CD14-positive monocyte (primary cell): Measurements from ENCODE around the gene RNF223. TPM values are rescaled to one million over a fixed set of nuclear protein-coding genes. Genes with fewer than 3 reads are reported as not detected.

Source experiments
- DNase-seq, 3 donors: peaks; one replicate each; pipeline ENCODE4 v3.0.0-alpha.2; 2011 to 2022
- H2AFZ ChIP-seq: 2 replicates; pipeline ENCODE4 v1.6.0; 2012; ENCODE audit warnings: mild to moderate bottlenecking, low read depth, low read length, inconsistent platforms; ENCODE audit not compliant: insufficient read depth, poor library complexity, severe bottlenecking
- H3K27ac ChIP-seq, 2 donors: 1 replicate in 1 of 2; 2 replicates in 1 of 2; pipeline ENCODE4 v1.5.1; 2012 to 2013; ENCODE audit warnings: low read length in 2 of 2, control low read depth in 1 of 2, inconsistent platforms in 1 of 2, low read depth in 1 of 2, mild to moderate bottlenecking in 1 of 2
- H3K27me3 ChIP-seq, 2 donors: one replicate each; pipeline versions ENCODE4 v1.6.0 to v1.6.1; 2011 to 2013; ENCODE audit warnings: low read length in 2 of 2; ENCODE audit not compliant: control insufficient read depth in 2 of 2, insufficient read depth in 2 of 2
- H3K36me3 ChIP-seq, 2 donors: replicated peaks in 1 of 2; 1 replicate in 1 of 2; 2 replicates in 1 of 2; pipeline versions ENCODE4 v1.5.1 to v1.6.1; 2012 to 2013; ENCODE audit warnings: low read length in 2 of 2, control low read depth in 1 of 2, inconsistent platforms in 1 of 2, mild to moderate bottlenecking in 1 of 2; ENCODE audit not compliant: insufficient read depth in 2 of 2, control insufficient read depth in 1 of 2
- H3K4me1 ChIP-seq, 2 donors: 1 replicate in 1 of 2; 2 replicates in 1 of 2; pipeline versions ENCODE4 v1.5.1 to v1.6.1; 2012 to 2013; ENCODE audit warnings: low read length in 2 of 2, control low read depth in 1 of 2, inconsistent platforms in 1 of 2, mild to moderate bottlenecking in 1 of 2, moderate library complexity in 1 of 2; ENCODE audit not compliant: insufficient read depth in 2 of 2, control insufficient read depth in 1 of 2
- H3K4me2 ChIP-seq: replicated peaks from 2 replicates; pipeline ENCODE3; 2012; ENCODE audit warnings: low read length, moderate library complexity, mild to moderate bottlenecking; ENCODE audit not compliant: poor library complexity, severe bottlenecking; ENCODE audit errors: extremely low read depth
- H3K4me3 ChIP-seq, 3 experiments: fragments of 200-600 bp in 1 of 3; sonication (generic) in 1 of 3; replicated peaks in 1 of 3; 1 replicate in 2 of 3; 2 replicates in 1 of 3; pipeline ENCODE4 v1.5.1; 2011 to 2013; ENCODE audit warnings: low read length in 3 of 3, mild to moderate bottlenecking in 3 of 3, control low read depth in 2 of 3, low read depth in 2 of 3, inconsistent platforms in 1 of 3, moderate library complexity in 1 of 3
- H3K79me2 ChIP-seq: 2 replicates; pipeline ENCODE4 v1.6.0; 2012; ENCODE audit warnings: mild to moderate bottlenecking, control low read depth, inconsistent platforms, low read length, moderate library complexity; ENCODE audit not compliant: insufficient read depth
- H3K9ac ChIP-seq: 2 replicates; pipeline ENCODE4 v1.6.0; 2017; ENCODE audit warnings: low read length, mild to moderate bottlenecking; ENCODE audit not compliant: insufficient read depth, poor library complexity, severe bottlenecking
- H3K9me3 ChIP-seq, 2 donors: replicated peaks in 1 of 2; 1 replicate in 1 of 2; 2 replicates in 1 of 2; pipeline versions ENCODE4 v1.5.1 to v1.6.1; 2012 to 2013; ENCODE audit warnings: low read length in 2 of 2, control low read depth in 1 of 2; ENCODE audit not compliant: control insufficient read depth in 1 of 2, insufficient read depth in 1 of 2
- H4K20me1 ChIP-seq: 2 replicates; pipeline ENCODE4 v1.6.0; 2012; ENCODE audit warnings: mild to moderate bottlenecking, low read length, control low read depth, moderate library complexity; ENCODE audit not compliant: insufficient read depth
- H3K27ac Mint-ChIP-seq, 7 donors: one replicate each; pipeline ENCODE4 v1.8.0; 2020; ENCODE audit warnings: mild to moderate bottlenecking in 7 of 7, mixed read lengths in 7 of 7, moderate library complexity in 6 of 7, inconsistent platforms in 2 of 7
- H3K27me3 Mint-ChIP-seq, 3 donors: one replicate each; pipeline ENCODE4 v1.8.0; 2021 to 2022; ENCODE audit warnings: low read depth in 3 of 3, mild to moderate bottlenecking in 3 of 3, mixed read lengths in 3 of 3, moderate library complexity in 3 of 3, inconsistent platforms in 1 of 3
- H3K36me3 Mint-ChIP-seq, 2 donors: one replicate each; pipeline ENCODE4 v1.8.0; 2020; ENCODE audit warnings: mixed read lengths in 2 of 2, inconsistent platforms in 1 of 2, mild to moderate bottlenecking in 1 of 2
- H3K4me1 Mint-ChIP-seq: one replicate; pipeline ENCODE4 v1.8.0; 2020; ENCODE audit warnings: mild to moderate bottlenecking, mixed read lengths
- H3K4me3 Mint-ChIP-seq, 2 donors: one replicate each; pipeline ENCODE4 v1.8.0; 2020; ENCODE audit warnings: mild to moderate bottlenecking in 2 of 2, mixed read lengths in 2 of 2, moderate library complexity in 1 of 2
- H3K9me3 Mint-ChIP-seq, 7 donors: one replicate each; pipeline ENCODE4 v1.8.0; 2020 to 2022; ENCODE audit warnings: mixed read lengths in 7 of 7, mild to moderate bottlenecking in 6 of 7, moderate library complexity in 6 of 7, inconsistent platforms in 2 of 7
- WGBS: methylation state at CpG from one replicate; pipeline ENCODE4 v1.1.5; 2013; ENCODE audit warnings: missing lambda C conversion rate; ENCODE audit not compliant: insufficient coverage; 5-methylcytosine and 5-hydroxymethylcytosine counted together
- intact Hi-C, 2 donors: fragments of 100-400 bp; cut with micrococcal nuclease; formaldehyde crosslinking; loops; one replicate each; pipeline versions ENCODE4 v1.15.0 to v1.15.1; 2023
- polyA plus RNA-seq, 3 donors: library from polyadenylated mRNA; depleted of rRNA in 1 of 3; unstranded in 2 of 3; stranded (reverse) in 1 of 3; fragments of 300-500 nt in 2 of 3; fragments of >200 nt in 1 of 3; fragmentation: Illumina TruSeq in 2 of 3; gene quantifications; 1 replicate in 2 of 3; 2 replicates in 1 of 3; pipeline ENCODE4 v1.2.3, GENCODE V29; 2012 to 2021
- TF ChIP-seq, protein P1 (sequence below): fragments of 200-600 bp; IDR thresholded peaks from one replicate; pipeline ENCODE4 v1.8.0; 2022; ENCODE audit warnings: antibody characterized with exemption, mild to moderate bottlenecking

RNF223 gene
- polyA plus RNA-seq, 3 donors, result not detected

DNA sequence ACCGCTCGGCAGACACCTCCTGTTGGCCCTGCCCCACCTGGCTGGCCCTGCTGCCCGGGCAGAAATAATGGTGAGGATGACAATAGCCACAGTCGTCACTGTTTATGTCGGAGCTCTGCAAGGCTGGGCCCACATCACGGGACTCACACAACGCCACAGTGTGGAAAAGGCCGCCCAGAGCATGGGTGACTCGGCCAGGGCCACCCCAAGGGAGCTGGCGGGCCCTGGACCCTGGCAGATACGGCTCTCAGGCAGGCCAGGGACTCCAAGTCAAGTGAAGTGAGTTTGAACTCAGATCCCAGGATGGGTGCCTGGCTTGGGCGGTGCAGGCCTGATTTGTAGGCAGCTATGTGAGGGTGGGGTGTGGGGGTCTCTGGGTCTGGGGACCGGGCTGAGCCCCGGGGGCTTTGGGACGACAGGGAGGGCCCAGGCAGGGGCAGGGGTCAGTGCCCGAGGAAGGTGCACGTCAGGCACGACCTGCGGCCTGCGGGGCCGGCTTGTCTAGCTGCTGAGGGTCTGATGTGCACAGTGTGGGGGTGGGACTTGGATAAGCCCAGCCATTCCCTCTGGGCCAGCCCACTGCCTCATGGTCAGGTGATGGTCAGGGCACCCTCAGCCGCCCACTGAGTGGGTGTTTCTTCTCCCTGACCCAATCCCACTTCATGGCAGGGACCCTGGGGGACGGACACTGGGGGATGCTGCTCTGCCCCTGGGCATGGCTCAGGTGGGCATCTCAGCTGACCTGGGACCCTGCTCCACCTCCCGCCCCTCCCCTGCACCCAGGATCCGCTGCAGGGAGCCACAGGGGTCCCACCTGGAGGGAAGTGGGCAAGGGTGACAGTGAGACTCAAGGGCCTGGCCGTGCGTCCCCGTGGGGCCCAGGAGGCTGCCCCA lies 1.0 kb downstream of the RNF223 start:
- peaks cover 3% of the 10 kb centered on the region for H3K4me1 Mint-ChIP-seq
- WGBS, result 91% methylated on average over 20 of the region's 28 CpGs
- Histone ChIP-seq H4K20me1 (no peaks in the 10 kb centered on the region), H3K9ac (no peak overlapping the region), H3K27me3 (peaks cover 0 to 14% of the 10 kb centered on the region in 2 donors), H3K4me3 (no peak overlapping the region), H3K4me1 (peaks cover 4 to 14% of the 10 kb centered on the region in 2 donors), H2AFZ (no peak overlapping the region), H3K9me3 (no peaks in the 10 kb centered on the region), H3K27ac (no peak overlapping the region), H3K79me2 (no peaks in the 10 kb centered on the region), H3K36me3 (no peaks in the 10 kb centered on the region), H3K4me2 (no peak overlapping the region)
- H3K4me3 Mint-ChIP-seq, result no peak overlapping the region
- H3K27ac Mint-ChIP-seq, result no peak overlapping the region
- TF ChIP-seq, protein P1, sequence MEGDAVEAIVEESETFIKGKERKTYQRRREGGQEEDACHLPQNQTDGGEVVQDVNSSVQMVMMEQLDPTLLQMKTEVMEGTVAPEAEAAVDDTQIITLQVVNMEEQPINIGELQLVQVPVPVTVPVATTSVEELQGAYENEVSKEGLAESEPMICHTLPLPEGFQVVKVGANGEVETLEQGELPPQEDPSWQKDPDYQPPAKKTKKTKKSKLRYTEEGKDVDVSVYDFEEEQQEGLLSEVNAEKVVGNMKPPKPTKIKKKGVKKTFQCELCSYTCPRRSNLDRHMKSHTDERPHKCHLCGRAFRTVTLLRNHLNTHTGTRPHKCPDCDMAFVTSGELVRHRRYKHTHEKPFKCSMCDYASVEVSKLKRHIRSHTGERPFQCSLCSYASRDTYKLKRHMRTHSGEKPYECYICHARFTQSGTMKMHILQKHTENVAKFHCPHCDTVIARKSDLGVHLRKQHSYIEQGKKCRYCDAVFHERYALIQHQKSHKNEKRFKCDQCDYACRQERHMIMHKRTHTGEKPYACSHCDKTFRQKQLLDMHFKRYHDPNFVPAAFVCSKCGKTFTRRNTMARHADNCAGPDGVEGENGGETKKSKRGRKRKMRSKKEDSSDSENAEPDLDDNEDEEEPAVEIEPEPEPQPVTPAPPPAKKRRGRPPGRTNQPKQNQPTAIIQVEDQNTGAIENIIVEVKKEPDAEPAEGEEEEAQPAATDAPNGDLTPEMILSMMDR, result no peak
- H3K27me3 Mint-ChIP-seq, result peaks cover 10 to 29% (median 10%) of the 10 kb centered on the region in 3 donors
- intact Hi-C loops, result no loop called here
- peaks cover 0 to under 1% (median 0%) of the 10 kb centered on the region in 7 donors for H3K9me3 Mint-ChIP-seq
- H3K36me3 Mint-ChIP-seq, result no peaks in the 10 kb centered on the region
- DNase-seq, result no peak

DNA sequence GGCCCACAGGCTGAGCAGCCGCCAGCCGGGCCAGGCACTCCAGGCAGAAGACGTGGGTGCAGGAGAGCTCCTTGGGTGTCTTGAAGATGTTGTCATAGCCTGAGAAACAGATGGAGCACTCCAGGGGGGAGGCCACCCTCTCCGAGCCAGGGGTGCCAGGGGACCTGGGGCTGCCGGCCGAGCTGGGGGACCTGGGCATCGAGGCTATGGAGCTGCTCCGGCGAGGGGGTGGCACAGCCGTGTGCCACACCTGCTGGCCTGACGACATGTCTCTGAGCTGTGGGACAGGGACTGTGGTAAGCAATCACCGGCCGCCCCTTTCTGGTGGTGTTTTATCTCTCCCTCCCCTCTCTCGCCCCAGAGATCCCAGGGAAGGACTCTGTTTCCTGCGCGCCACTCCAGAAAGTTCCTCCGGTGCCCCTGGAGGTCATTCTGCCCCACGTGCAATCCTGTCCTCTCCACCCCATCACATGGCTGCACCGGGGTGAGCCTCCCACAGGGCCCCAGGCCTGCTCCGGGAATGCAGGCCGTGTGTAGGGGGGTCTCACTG lies 1.7 kb downstream of the RNF223 start:
- Histone ChIP-seq H3K9ac (no peak overlapping the region), H4K20me1 (no peaks in the 10 kb centered on the region), H3K4me3 (no peak overlapping the region), H3K36me3 (no peaks in the 10 kb centered on the region), H3K9me3 (no peaks in the 10 kb centered on the region), H3K27me3 (peaks cover 0 to 19% of the 10 kb centered on the region in 2 donors), H3K4me1 (peaks cover 5 to 15% of the 10 kb centered on the region in 2 donors), H2AFZ (no peak overlapping the region), H3K79me2 (no peaks in the 10 kb centered on the region), H3K4me2 (no peak overlapping the region), H3K27ac (no peak overlapping the region)
- Mint-ChIP-seq H3K9me3 (peaks cover 0 to 4% (median 0%) of the 10 kb centered on the region in 7 donors), H3K27me3 (peaks cover 12 to 36% (median 16%) of the 10 kb centered on the region in 3 donors), H3K4me1 (peaks cover 3% of the 10 kb centered on the region), H3K36me3 (no peaks in the 10 kb centered on the region), H3K27ac (no peak overlapping the region), H3K4me3 (no peak overlapping the region)
- no peak for DNase-seq
- 83% methylated on average over 11 of the region's 21 CpGs for WGBS
- TF ChIP-seq, protein P1, result no peak
- intact Hi-C loops, result no loop called here
